Lower leg skin (tissue), 3 donors: ENCODE data around the gene COX4I2.

Experiments used
- POLR2A ChIP-seq, 2 donors: fragments of 450-650 bp; IDR thresholded peaks; one replicate each; pipeline ENCODE4 v1.6.1; 2016 to 2017; ENCODE audit warnings: antibody characterized with exemption in 2 of 2, mild to moderate bottlenecking in 1 of 2, moderate library complexity in 1 of 2
- TF ChIP-seq, protein P1 (sequence below), 3 donors: fragments of 450-650 bp; IDR thresholded peaks; one replicate each; pipeline ENCODE4 v1.5.1; 2016; ENCODE audit warnings: antibody characterized with exemption in 3 of 3, mild to moderate bottlenecking in 3 of 3, moderate library complexity in 2 of 3

DNA sequence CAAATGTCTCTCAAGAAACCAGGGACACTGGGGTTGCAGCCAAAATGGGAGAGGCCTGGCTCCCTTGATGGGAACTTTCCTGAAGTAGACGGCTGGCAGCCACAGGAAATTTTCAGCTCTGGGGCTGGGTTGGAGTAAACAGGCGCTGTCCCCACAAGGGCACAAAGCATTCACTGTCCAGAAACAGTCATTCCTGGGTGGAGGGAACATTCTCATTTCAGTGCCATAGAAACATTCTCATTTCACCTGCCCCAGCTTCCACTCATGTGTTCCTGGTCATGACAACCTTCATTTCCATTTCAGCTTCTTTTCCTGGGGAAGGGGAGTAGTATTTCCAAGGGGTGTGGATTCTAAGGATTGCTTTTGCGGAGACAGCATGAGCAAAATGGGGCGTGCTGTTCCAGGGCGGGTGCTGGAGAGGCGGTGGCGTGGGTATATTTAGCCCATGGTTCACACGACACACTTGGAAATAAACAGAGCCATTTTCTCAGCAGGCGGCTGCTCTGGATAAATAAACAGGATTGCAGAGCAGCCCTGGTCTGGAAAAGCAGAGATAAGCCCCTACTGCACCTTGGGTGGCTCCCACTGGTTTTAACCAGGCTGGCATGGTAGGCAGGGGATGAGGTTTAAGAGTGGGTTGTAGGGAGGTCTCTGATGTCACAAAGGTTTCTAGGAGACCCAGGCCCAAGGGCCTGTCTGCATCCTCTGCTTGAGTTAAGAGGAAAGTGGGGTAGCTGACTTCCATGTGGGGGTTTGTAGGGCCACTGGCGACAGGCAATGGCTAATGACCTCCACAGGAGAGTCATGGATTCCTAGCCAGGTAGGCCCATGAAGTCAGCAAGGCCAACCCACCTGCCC lies 32.9 kb downstream of the COX4I2 start:
- TF ChIP-seq, protein P1, sequence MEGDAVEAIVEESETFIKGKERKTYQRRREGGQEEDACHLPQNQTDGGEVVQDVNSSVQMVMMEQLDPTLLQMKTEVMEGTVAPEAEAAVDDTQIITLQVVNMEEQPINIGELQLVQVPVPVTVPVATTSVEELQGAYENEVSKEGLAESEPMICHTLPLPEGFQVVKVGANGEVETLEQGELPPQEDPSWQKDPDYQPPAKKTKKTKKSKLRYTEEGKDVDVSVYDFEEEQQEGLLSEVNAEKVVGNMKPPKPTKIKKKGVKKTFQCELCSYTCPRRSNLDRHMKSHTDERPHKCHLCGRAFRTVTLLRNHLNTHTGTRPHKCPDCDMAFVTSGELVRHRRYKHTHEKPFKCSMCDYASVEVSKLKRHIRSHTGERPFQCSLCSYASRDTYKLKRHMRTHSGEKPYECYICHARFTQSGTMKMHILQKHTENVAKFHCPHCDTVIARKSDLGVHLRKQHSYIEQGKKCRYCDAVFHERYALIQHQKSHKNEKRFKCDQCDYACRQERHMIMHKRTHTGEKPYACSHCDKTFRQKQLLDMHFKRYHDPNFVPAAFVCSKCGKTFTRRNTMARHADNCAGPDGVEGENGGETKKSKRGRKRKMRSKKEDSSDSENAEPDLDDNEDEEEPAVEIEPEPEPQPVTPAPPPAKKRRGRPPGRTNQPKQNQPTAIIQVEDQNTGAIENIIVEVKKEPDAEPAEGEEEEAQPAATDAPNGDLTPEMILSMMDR (IDR thresholded peaks at IDR 0.05): no peak
- TF ChIP-seq POLR2A (IDR thresholded peaks at IDR 0.05): no peak
